Pulmonary artery endothelial cell (primary cell): ENCODE measurements around the gene MAGI1. TPM values are rescaled to one million over a fixed set of nuclear protein-coding genes. Genes with fewer than 3 reads are reported as not detected.
"Not testable (repeated sequence)": the region's sequence is repeated elsewhere in the genome, so short reads cannot be mapped to it uniquely, and the experiment has no call there.

Source experiments
- DNase-seq: peaks from one replicate; pipeline ENCODE4 v3.0.0-alpha.2; 2011; ENCODE audit warnings: low read depth, low spot score
- total RNA-seq: library from RNA; depleted of rRNA; stranded (reverse); fragments of >200 nt; gene quantifications from 2 replicates; pipeline ENCODE4 v1.2.3, GENCODE V29; 2014

The MAGI1 gene
- total RNA-seq, 1 donor from 2014 or later: 24.5 TPM

- no peak for DNase-seq
Measured at GRCh38 chr3:65907232-65908130, 131.2 kb downstream of the MAGI1 start.

GRCh38 chr3:65905771-65906170 lies 132.9 kb downstream of the MAGI1 start:
- DNase-seq: no peak

GRCh38 chr3:65904016-65904415 lies 134.7 kb downstream of the MAGI1 start:
- DNase-seq: no peak

DNA sequence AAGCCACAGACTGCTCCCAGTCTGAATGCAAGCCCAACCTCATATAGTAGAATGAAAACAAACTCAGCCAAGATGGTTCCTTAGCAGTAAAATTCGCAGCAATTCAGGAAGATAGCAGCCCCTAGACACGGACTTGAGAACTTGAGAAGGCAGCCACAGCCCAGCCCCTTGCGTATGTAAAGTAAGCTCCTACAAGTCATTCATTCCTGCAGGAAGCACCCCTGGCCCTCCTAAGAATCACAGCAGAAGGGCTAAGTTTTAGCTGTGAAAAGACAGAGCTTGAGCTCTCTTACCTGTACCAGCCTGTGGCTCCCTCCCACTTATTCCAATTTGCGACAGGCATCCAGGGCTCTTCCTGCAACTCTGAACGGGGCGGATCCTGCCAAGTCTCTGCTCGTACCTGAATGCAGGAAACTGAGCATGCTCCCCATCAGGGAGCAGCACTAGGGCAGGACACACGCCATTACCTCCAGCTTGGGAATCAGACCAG lies 136.4 kb downstream of the MAGI1 start:
- DNase-seq: no peak

GRCh38 chr3:65901226-65901625 lies 137.5 kb downstream of the MAGI1 start:
- DNase-seq: no peak

DNA sequence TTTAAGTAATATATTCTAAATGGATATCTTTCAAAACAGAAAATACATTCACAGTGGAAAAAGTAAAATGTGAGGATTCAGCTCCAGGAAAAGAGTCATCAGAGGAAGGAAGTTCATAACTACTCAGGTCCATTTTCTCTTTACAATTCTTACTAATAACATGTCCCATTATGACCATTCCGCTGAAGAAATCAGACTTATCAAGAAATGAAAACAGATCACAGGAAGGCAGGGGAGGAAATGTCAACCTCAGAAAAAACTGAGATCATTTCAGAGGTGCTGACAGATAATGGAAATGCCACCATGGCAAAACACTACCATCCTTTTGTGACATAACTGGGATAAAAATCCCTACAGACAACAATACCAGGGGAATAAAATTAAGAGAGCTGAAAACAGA lies 139.5 kb downstream of the MAGI1 start:
- no peak for DNase-seq

- no peak for DNase-seq
Measured at GRCh38 chr3:65897766-65898165, 141.0 kb downstream of the MAGI1 start.

DNA sequence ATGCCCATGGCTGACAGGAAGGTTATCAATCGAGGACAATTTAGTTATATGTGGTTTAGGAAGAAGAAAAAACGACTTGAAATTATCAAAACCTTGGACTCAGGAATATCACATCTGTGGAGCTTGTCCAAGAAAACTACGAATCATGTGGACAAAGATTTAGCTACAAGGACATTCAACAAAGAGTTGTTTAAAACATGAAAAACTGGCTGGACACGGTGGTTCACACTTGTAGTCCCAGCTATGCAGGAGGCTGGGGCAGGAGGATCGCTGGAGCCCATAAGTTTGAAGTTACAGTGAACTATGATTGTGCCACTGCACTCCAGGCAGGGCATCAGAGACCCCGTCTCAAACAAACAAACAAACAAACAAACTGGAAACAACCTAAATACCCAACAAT lies 142.4 kb downstream of the MAGI1 start:
- DNase-seq: no peak

DNA sequence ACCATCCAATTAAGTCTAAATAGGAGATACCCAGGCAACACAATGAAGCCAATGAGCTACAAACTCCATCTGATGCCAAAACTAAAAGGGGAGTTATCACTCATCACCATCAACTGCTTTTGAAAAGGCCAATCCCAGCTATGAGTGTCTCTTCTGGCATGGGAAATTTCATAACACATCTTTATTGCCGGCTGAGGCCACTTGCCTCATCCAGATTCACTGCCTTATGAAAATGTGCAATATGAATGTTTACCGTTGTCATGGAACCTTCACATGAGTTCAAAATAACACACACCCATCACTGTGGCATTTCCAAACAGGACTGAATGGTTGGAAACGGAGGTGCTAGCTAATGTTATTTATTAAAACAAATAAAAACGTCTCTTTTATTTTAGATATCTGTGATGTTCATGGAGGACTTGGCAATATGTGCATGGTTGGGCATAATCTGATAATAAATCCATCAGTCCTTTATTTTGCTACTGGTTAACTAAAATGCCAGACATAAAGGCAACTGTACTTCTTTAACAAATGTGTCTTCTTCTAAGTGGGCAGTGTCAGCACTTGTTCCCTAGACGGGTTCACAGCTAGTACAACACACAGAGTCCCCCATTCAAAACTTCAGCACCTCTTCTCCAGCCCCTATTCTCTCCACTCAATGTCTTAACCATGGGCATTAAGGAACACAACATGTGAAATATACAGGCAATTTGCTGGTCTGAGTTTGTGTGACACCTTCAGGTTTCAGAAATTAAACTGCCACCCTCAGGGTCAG lies 143.9 kb downstream of the MAGI1 start:
- DNase-seq: no peak

GRCh38 chr3:65894126-65894525 lies 144.6 kb downstream of the MAGI1 start:
- no peak for DNase-seq

DNA sequence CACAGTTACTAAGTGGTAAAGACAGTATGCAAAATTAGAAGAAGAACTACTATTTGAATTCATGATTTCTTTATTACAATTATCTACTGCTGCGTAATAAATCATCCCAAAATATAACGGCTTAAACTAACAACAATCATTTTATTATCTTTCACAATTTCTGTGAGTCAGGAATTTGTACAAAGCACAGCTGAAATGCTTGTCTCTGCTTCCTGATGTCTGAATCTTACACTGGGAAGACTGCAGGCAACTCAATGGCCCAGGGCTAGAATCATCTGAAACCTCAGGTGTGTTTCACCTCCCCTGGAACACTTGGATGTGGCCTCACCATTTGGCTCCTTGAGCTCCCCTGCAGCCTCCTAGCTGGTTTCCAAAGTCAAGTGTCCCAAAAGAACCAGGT lies 145.1 kb downstream of the MAGI1 start:
- no peak for DNase-seq

GRCh38 chr3:65891477-65891876 lies 147.2 kb downstream of the MAGI1 start:
- DNase-seq: not testable (repeated sequence)

GRCh38 chr3:65890328-65890727 lies 148.4 kb downstream of the MAGI1 start:
- no peak for DNase-seq

DNA sequence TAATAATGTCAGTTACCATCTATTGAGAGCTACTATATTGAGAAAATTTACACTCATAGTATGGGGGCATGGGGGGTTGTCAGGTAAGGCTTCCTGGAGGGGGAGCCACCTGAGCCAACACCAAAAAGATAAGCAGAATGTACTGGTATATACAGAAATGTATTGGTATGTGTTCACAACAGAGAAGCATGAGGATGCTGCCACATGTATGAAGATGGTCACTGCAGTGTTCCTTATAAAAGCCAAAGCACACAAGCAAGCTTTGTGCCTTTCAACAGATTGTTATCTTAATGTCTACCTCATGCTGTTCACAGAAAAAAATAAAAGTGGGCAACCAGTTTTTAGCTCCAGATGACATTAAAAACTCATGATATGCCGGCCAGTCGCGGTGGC lies 149.0 kb downstream of the MAGI1 start:
- no peak for DNase-seq

DNA sequence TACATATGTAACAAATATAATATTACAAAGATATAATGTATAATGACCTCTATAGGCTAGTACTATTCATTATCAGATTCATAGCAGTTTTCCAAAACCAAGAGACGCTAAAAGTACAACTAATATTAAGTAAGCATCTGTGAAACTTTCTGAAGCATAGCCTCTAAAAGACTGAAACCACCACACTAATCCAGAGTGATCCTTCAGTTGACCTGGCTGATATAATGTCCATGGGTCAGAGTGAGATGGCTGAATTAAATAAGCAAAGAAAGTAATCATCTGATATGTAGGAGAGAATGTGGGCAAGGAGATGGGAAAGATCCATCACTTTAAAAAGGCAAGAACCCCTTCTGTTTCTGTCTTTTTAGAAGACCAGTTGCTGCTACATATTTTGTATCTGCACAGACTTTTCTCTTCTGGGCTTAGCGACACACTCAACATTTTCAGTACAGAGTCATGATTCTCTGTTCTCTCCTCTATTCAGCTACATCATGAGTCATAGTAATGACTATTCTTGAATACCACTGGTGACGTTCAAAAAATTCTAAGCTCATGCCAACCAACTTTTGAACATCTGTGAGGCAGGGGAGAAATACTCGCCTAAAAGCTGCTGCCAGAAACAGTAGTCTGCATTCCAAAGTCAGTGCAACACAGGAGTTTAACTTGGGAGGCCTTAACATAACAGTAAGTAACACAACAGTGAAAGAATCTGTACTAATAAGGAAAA lies 149.6 kb downstream of the MAGI1 start:
- DNase-seq: peak; percentile 43

GRCh38 chr3:65888196-65888595 lies 150.5 kb downstream of the MAGI1 start:
- no peak for DNase-seq

GRCh38 chr3:65886391-65886790 lies 152.3 kb downstream of the MAGI1 start:
- no peak for DNase-seq

DNA sequence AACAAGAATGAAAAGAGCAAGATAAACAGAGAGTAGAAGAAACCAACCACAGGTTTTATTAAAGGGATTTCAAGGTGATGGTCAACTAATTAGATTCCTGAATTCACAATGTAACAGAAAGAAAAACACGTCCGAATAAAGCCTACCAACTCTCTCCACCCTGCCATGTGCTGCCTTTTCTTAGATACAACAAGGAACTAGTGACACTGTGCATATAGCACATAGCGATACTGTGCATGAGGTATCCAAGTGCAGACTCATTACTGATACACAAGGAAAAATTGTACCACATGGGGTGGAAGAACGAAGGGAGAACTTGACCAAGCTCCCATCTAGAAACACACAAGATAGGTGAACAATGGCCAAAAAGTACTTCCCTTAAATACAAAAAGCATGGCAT lies 154.6 kb downstream of the MAGI1 start:
- no peak for DNase-seq

GRCh38 chr3:65883613-65884012 lies 155.1 kb downstream of the MAGI1 start:
- no peak for DNase-seq

- no peak for DNase-seq
Measured at GRCh38 chr3:65880350-65880749, 158.4 kb downstream of the MAGI1 start.

DNA sequence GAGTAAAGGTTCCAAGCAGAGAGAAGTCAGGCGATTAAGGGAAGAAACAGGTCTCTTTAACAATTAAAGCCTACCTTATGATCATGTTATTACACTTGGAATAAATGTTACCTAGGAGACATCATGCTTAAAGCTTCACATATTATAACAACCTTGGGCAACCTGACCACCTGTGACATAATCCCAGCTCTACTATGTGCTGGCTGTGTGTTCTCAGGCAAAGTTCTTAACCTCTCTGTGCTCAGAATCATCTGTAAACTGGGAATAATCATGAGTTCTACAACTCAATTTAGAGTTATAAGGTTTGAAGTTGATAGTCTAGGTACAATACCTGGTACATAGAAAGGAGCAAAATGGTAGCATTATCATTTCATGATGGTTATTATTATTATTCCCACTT lies 159.3 kb downstream of the MAGI1 start:
- no peak for DNase-seq

DNA sequence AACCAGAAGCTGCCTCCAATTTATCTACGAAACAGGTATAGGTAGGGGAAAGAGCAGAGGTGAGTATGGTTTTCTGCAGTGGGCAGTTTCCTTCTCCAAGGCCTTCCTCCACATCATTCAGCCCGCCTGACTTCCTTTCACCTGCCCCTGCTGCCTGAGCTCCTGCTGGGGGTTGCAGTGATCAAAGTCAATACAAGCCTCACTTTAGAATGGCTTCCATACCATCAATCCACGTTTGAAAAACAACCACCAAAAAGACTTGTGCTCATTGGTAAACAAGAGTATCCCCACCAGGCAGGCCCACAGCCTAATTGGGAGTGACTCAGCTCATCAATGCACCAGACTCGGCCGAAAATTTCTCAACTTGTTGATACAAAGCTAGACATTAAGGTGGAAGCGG lies 159.9 kb downstream of the MAGI1 start:
- no peak for DNase-seq
